SU-DHL-6 (cell line): ENCODE data around the gene LCAT.

Source experiments
- H2AFZ ChIP-seq: fragments of 200-600 bp; sonication (generic); 2 replicates; pipeline ENCODE4 v1.6.1; 2014; ENCODE audit warnings: low read depth, mild to moderate bottlenecking, moderate library complexity, mixed read lengths, antibody characterized with exemption, low read length; ENCODE audit not compliant: severe bottlenecking
- H3F3A ChIP-seq: fragments of 200-600 bp; shearing (Covaris generic); 2 replicates; pipeline ENCODE4 v1.6.0; 2016; ENCODE audit warnings: antibody characterized with exemption, mild to moderate bottlenecking; ENCODE audit not compliant: insufficient read depth
- H3K27ac ChIP-seq: fragments of 200-600 bp; sonication (generic); 2 replicates; pipeline ENCODE4 v1.5.1; 2016; ENCODE audit warnings: low read depth, mild to moderate bottlenecking, low read length, moderate library complexity, mixed read lengths
- H3K27me3 ChIP-seq: fragments of 200-600 bp; sonication (generic), shearing (Covaris generic); 2 replicates; pipeline ENCODE4 v1.6.0; 2014; ENCODE audit warnings: mild to moderate bottlenecking, low read length
- H3K36me3 ChIP-seq: fragments of 200-600 bp; sonication (generic); 2 replicates; pipeline ENCODE4 v1.6.1; 2014; ENCODE audit warnings: mild to moderate bottlenecking, low read length, mixed read lengths
- H3K4me2 ChIP-seq: fragments of 300-600, 200-600 bp; shearing (Covaris generic), sonication (generic); 2 replicates; pipeline ENCODE4 v1.6.0; 2014; ENCODE audit warnings: low read length, low read depth, mild to moderate bottlenecking; ENCODE audit not compliant: poor library complexity, severe bottlenecking
- H3K4me3 ChIP-seq: fragments of 200-600 bp; sonication (generic); 2 replicates; pipeline ENCODE4 v1.5.1; 2014; ENCODE audit warnings: antibody characterized with exemption, low read length, mild to moderate bottlenecking, mixed read lengths; ENCODE audit not compliant: insufficient read depth, poor library complexity, severe bottlenecking
- H3K79me2 ChIP-seq: fragments of 200-600 bp; sonication (generic); 2 replicates; pipeline ENCODE4 v1.6.1; 2014; ENCODE audit warnings: mild to moderate bottlenecking, low read length, moderate library complexity; ENCODE audit not compliant: insufficient read depth
- H3K9ac ChIP-seq: fragments of 200-600 bp; sonication (generic); 2 replicates; pipeline ENCODE4 v1.7.0; 2014; ENCODE audit warnings: mild to moderate bottlenecking, low read length
- H3K9me2 ChIP-seq: fragments of 200-600 bp; sonication (generic); replicated peaks from 2 replicates; pipeline ENCODE4 v1.6.1; 2014; ENCODE audit warnings: low read length; ENCODE audit not compliant: insufficient read depth
- H3K9me3 ChIP-seq: fragments of 200-600 bp; sonication (generic); 2 replicates; pipeline ENCODE4 v1.6.1; 2014; ENCODE audit warnings: low read length, mixed read lengths; ENCODE audit not compliant: insufficient read depth
- H4K20me1 ChIP-seq: fragments of 200-600 bp; sonication (generic); 2 replicates; pipeline ENCODE4 v1.6.1; 2014; ENCODE audit warnings: low read depth, mild to moderate bottlenecking, antibody characterized with exemption, low read length, moderate library complexity, mixed read lengths
- CTCF ChIP-seq: fragments of 200-600 bp; sonication (generic); IDR thresholded peaks from one replicate; pipeline ENCODE4 v1.5.1; 2017; ENCODE audit warnings: antibody characterized with exemption, mild to moderate bottlenecking, low read length, moderate library complexity; ENCODE audit not compliant: insufficient read depth, poor library complexity, severe bottlenecking
- EZH2phosphoT487 ChIP-seq: fragments of 200-600 bp; sonication (generic), shearing (Covaris generic); conservative IDR thresholded peaks from 2 replicates; pipeline ENCODE4 v1.6.1; 2018; ENCODE audit warnings: mild to moderate bottlenecking, antibody characterized with exemption, low read length, moderate library complexity, mixed read lengths

The LCAT gene

GRCh38 chr16:67935402-67936123, 8.4 kb downstream of the LCAT start:
- Histone ChIP-seq H3K4me2 (peak overlapping the region; percentile 89), H3K4me3 (peak overlapping the region; percentile 77), H3F3A (peaks cover 4% of the 10 kb centered on the region), H2AFZ (peak overlapping the region; percentile 19), H3K9me3 (no peaks in the 10 kb centered on the region), H3K27me3 (no peaks in the 10 kb centered on the region), H3K27ac (peak overlapping the region; percentile 89), H3K9me2 (no peaks in the 10 kb centered on the region), H3K79me2 (peaks cover 25% of the 10 kb centered on the region), H3K36me3 (no peaks in the 10 kb centered on the region), H4K20me1 (no peaks in the 10 kb centered on the region), H3K9ac (peak overlapping the region; percentile 89)
- TF ChIP-seq CTCF (no peak), EZH2phosphoT487 (no peak)

GRCh38 chr16:67935101-67935401, 8.9 kb downstream of the LCAT start:
- peaks cover 25% of the 10 kb centered on the region for H3K79me2 ChIP-seq
- peak overlapping the region; percentile 19 for H2AFZ ChIP-seq
- H3K4me2 ChIP-seq = peak overlapping the region; percentile 76
- H3K9me3 ChIP-seq = no peaks in the 10 kb centered on the region
- H3K27ac ChIP-seq = peak overlapping the region; percentile 5; the same call in 1 of the 2 replicates
- peak overlapping the region; percentile 75 for H3K4me3 ChIP-seq
- no peaks in the 10 kb centered on the region for H3K9me2 ChIP-seq
- H3K9ac ChIP-seq = peak overlapping the region; percentile 89
- no peak for TF ChIP-seq EZH2phosphoT487
- peaks cover 4% of the 10 kb centered on the region for H3F3A ChIP-seq
- H4K20me1 ChIP-seq = no peaks in the 10 kb centered on the region
- H3K36me3 ChIP-seq = no peaks in the 10 kb centered on the region
- H3K27me3 ChIP-seq = no peaks in the 10 kb centered on the region

- H3K79me2 ChIP-seq = peaks cover 20% of the 10 kb centered on the region
- peaks cover 4% of the 10 kb centered on the region for H3F3A ChIP-seq
- no peak overlapping the region for H2AFZ ChIP-seq
- H3K27me3 ChIP-seq = no peaks in the 10 kb centered on the region
- no peaks in the 10 kb centered on the region for H3K9me3 ChIP-seq
- peak overlapping the region; percentile 89 for H3K9ac ChIP-seq
- no peaks in the 10 kb centered on the region for H3K36me3 ChIP-seq
- no peak overlapping the region; the same call in 1 of the 2 replicates for H3K27ac ChIP-seq
- H3K4me3 ChIP-seq = peak overlapping the region; percentile 75
- TF ChIP-seq CTCF = no peak
- no peaks in the 10 kb centered on the region for H3K9me2 ChIP-seq
- H3K4me2 ChIP-seq = peak overlapping the region; percentile 76
- no peaks in the 10 kb centered on the region for H4K20me1 ChIP-seq
These were observed 9.4 kb downstream of the LCAT start for GRCh38 chr16:67934306-67935100.

GRCh38 chr16:67933805-67934204, 10.1 kb downstream of the LCAT start:
- Histone ChIP-seq H2AFZ (no peak overlapping the region), H3K27ac (no peak overlapping the region), H3K36me3 (no peaks in the 10 kb centered on the region), H3K4me3 (no peak overlapping the region), H3K27me3 (no peaks in the 10 kb centered on the region), H3K9me3 (no peaks in the 10 kb centered on the region), H3K9me2 (no peaks in the 10 kb centered on the region), H3K4me2 (no peak overlapping the region), H4K20me1 (no peaks in the 10 kb centered on the region), H3K9ac (no peak overlapping the region), H3K79me2 (peaks cover 17% of the 10 kb centered on the region), H3F3A (peaks cover 4% of the 10 kb centered on the region)
- no peak for TF ChIP-seq EZH2phosphoT487
- TF ChIP-seq CTCF = no peak
